ENCODE measurements around the gene ISG20L2. TPM values are rescaled to one million over a fixed set of nuclear protein-coding genes. Genes with fewer than 3 reads are reported as not detected.
A peak's percentile ranks its signal among the peaks of the same experiment; 100 is the strongest.

ISG20L2 gene
- total RNA-seq, 2 donors from 2014 or later: 13.6 to 18.0 TPM

GRCh38 chr1:156747742-156748669, 19.4 kb upstream of the ISG20L2 start:
- H3K4me1 ChIP-seq: peaks cover 0 to 74% of the 10 kb centered on the region in 2 donors
- H3K27ac ChIP-seq: peak overlapping the region; percentile 96
- TF ChIP-seq CTCF (IDR thresholded peaks at IDR 0.05): no peak
- H3K27me3 ChIP-seq: no peaks in the 10 kb centered on the region
- H3K36me3 ChIP-seq: peaks cover 22% of the 10 kb centered on the region
- H3K4me3 ChIP-seq: peak overlapping the region; percentile 94 to 95
- DNase-seq (ENCODE audit: low spot score): no peak
- no peaks in the 10 kb centered on the region for H3K9me3 ChIP-seq

- H3K4me1 ChIP-seq: peaks cover 0 to 65% of the 10 kb centered on the region in 2 donors
- no peak for TF ChIP-seq CTCF (IDR thresholded peaks at IDR 0.05)
Measured at GRCh38 chr1:156746728-156747631, 18.4 kb upstream of the ISG20L2 start.

GRCh38 chr1:156746406-156746727, 17.8 kb upstream of the ISG20L2 start:
- Histone ChIP-seq H3K4me3 (peak overlapping the region; percentile 94 to 95), H3K27ac (peak overlapping the region; percentile 96), H3K9me3 (no peaks in the 10 kb centered on the region), H3K4me1 (peaks cover 0 to 69% of the 10 kb centered on the region in 2 donors), H3K36me3 (peaks cover 33% of the 10 kb centered on the region), H3K27me3 (no peaks in the 10 kb centered on the region)
- no peak for DNase-seq (ENCODE audit: low spot score)
- no peak for TF ChIP-seq CTCF (IDR thresholded peaks at IDR 0.05)

More at GRCh38 chr1:156746728-156747631, 18.4 kb upstream of the ISG20L2 start:
- DNase-seq (ENCODE audit: low spot score): peak; percentile 97
- H3K36me3 ChIP-seq: peaks cover 32% of the 10 kb centered on the region
- H3K9me3 ChIP-seq: no peaks in the 10 kb centered on the region
- no peaks in the 10 kb centered on the region for H3K27me3 ChIP-seq
- peak overlapping the region; percentile 94 to 95 for H3K4me3 ChIP-seq
- peak overlapping the region; percentile 96 for H3K27ac ChIP-seq

- Histone ChIP-seq H3K4me3 (peak overlapping the region in 1 of 2 donors; percentile 94), H3K36me3 (peaks cover 33% of the 10 kb centered on the region), H3K27me3 (no peaks in the 10 kb centered on the region), H3K4me1 (peaks cover 0 to 70% of the 10 kb centered on the region in 2 donors), H3K27ac (peak overlapping the region; percentile 96), H3K9me3 (no peaks in the 10 kb centered on the region)
- no peak for DNase-seq (ENCODE audit: low spot score)
- no peak for TF ChIP-seq CTCF (IDR thresholded peaks at IDR 0.05)
Measured at GRCh38 chr1:156745881-156746280, 17.3 kb upstream of the ISG20L2 start.

GRCh38 chr1:156744786-156745419, 16.3 kb upstream of the ISG20L2 start:
- no peaks in the 10 kb centered on the region for H3K9me3 ChIP-seq
- DNase-seq (ENCODE audit: low spot score): no peak
- peak overlapping the region; percentile 96 for H3K27ac ChIP-seq
- H3K4me1 ChIP-seq: peaks cover 0 to 71% of the 10 kb centered on the region in 2 donors
- TF ChIP-seq CTCF (IDR thresholded peaks at IDR 0.05): no peak
- no peaks in the 10 kb centered on the region for H3K27me3 ChIP-seq
- peaks cover 33% of the 10 kb centered on the region for H3K36me3 ChIP-seq
- no peak overlapping the region for H3K4me3 ChIP-seq

Measured in right atrium auricular region (tissue), 2 donors.